ENCODE measurements around the gene C1QTNF4.

DNA sequence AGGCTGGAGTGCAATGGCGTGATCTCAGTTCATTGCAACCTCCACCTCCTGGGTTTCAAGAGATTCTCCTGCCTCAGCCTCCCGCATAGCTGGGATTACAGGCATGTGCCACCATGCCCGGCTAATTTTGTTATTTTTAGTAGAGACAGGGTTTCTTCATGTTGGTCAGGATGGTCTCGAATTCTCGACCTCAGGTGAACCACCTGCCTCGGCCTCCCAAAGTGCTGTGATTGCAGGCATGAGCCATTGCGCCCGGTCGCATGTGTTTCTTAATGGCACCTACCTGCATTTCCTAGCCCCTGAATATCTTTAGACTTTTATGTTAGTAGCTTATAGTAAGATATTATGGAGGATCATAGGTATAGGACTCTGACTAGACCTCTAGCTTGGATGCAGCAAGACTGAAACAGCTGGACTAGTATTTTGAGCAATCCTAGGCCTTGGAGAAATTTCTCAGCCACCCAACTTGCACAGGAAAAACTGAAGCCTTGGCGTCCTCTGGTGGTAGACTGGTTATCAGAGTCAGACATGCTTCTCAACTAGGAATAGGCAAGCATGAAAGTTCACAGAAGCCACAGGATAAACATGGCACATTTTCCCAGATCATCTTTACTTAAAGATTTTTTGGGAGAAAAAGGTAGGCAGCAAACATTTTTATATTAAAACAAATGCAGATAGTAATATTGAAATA is 22.7 kb upstream of the C1QTNF4 start:
- TF ChIP-seq EZH2phosphoT487 (IDR thresholded peaks at IDR 0.05): no peak
- TF ChIP-seq CTCF (IDR thresholded peaks at IDR 0.05): peak; percentile 79

Measured in neural progenitor cell (in vitro differentiated cells).